ENCODE data around the gene FGF12. TPM values are rescaled to one million over a fixed set of nuclear protein-coding genes. Genes with fewer than 3 reads are reported as not detected.

The FGF12 gene
- total RNA-seq, 4 donors from 2014 or later = 0.32 to 0.55 TPM; not detected in 2

DNA sequence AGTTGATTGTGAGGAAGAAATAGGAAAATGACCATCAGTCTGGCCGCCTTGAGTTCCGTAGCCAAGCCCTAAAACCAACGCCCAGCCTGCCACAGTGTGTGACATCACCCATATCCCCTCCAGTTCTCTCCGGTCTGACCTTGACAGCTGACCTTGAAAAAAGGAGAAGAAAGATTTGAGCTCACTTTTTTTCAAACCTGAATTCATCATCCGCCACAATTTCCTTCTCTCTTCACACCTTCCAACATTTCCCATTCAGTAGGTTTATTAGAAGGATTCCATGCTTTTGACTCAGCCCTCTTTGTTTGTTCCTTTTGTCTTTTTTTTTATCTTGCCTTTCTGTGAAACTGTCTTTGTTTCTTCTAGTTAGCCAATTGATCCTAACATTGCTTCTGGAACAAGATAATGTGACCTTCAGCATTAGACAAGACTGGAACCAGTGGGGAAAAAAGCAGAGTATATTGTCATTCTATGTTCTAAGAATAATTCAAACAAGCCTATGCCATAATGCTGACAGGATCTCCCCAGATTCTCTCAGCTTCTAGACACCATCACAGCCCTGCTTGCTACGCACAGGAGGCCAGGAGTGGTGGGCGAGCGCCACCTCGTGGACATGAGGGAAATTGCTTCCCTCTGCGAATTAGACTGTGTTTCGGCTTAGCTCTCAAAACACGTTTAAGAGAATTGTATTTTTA is 283.1 kb downstream of the FGF12 start:
- intact Hi-C loops (cut with DNase I; ENCODE audit: low total_unique reads) (no loop called here), in situ Hi-C loops (cut with MboI; ENCODE audit: low pct_ligation_motif_present in 1 of 4, low pct_unique_long_range_greater_than_20kb in 1 of 4, low sequenced_read_pairs in 3 of 4) (loop anchor here (25.0 kb wide), 3 partner anchors 257 to 1032 kb away; no protein-coding TSS in a partner anchor)
- Histone ChIP-seq H3K4me3 (no peak overlapping the region), H3K36me3 (no peaks in the 10 kb centered on the region), H3K27ac (no peak overlapping the region), H3K4me1 (no peaks in the 10 kb centered on the region), H3K27me3 (peaks cover 17% of the 10 kb centered on the region), H3K9me3 (no peaks in the 10 kb centered on the region)
- peak; percentile 45 for DNase-seq
- 12 to 22% methylated on average over 5 to 12 of the region's 12 CpGs for WGBS, 2 donors (ENCODE audit: low coverage in 1 of 2)
- TF ChIP-seq, protein P1, sequence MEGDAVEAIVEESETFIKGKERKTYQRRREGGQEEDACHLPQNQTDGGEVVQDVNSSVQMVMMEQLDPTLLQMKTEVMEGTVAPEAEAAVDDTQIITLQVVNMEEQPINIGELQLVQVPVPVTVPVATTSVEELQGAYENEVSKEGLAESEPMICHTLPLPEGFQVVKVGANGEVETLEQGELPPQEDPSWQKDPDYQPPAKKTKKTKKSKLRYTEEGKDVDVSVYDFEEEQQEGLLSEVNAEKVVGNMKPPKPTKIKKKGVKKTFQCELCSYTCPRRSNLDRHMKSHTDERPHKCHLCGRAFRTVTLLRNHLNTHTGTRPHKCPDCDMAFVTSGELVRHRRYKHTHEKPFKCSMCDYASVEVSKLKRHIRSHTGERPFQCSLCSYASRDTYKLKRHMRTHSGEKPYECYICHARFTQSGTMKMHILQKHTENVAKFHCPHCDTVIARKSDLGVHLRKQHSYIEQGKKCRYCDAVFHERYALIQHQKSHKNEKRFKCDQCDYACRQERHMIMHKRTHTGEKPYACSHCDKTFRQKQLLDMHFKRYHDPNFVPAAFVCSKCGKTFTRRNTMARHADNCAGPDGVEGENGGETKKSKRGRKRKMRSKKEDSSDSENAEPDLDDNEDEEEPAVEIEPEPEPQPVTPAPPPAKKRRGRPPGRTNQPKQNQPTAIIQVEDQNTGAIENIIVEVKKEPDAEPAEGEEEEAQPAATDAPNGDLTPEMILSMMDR (IDR thresholded peaks at IDR 0.05) = peak; percentile 76 to 95 (median 95)
- TF ChIP-seq POLR2AphosphoS5 (IDR thresholded peaks at IDR 0.05) = no peak

DNA sequence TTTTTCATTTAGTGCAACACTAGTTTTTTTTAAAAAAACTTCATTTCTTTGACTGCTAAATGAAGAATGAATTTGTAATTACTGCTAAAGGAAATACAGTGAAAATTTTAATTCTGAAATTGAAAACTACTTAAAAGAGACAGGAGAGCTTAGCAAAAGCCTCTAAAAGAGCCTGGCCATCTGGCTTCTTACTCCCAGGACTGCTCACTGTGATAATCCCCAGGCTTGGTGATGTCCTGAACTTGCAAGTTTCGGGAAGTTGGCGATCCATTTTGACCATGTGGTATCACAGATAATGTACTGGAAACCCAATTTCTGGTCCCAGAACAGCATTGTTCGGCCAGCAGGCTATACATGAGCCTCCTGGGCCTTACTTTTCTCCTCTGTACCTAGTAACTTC is 292.1 kb downstream of the FGF12 start:
- no peaks in the 10 kb centered on the region for H3K9me3 ChIP-seq
- no peaks in the 10 kb centered on the region for H3K36me3 ChIP-seq
- intact Hi-C loops (cut with DNase I; ENCODE audit: low total_unique reads) = loop anchor here (5.0 kb wide), 1 partner anchor 1003 kb away; no protein-coding TSS in a partner anchor
- no peak overlapping the region for H3K4me3 ChIP-seq
- WGBS, 2 donors (ENCODE audit: low coverage in 1 of 2) = 58 to 68% methylated on average over 3 of the region's 3 CpGs
- no peaks in the 10 kb centered on the region for H3K4me1 ChIP-seq
- no peak overlapping the region for H3K27ac ChIP-seq
- TF ChIP-seq, protein P1 (IDR thresholded peaks at IDR 0.05) = no peak
- no peak for TF ChIP-seq POLR2A (IDR thresholded peaks at IDR 0.05)
- no peak for TF ChIP-seq EP300 (IDR thresholded peaks at IDR 0.05; ENCODE audit: low read depth)
- TF ChIP-seq POLR2AphosphoS5 (IDR thresholded peaks at IDR 0.05) = no peak
- no peaks in the 10 kb centered on the region for H3K27me3 ChIP-seq
- no peak for DNase-seq
- in situ Hi-C loops (cut with MboI; ENCODE audit: low pct_ligation_motif_present in 1 of 4, low pct_unique_long_range_greater_than_20kb in 1 of 4, low sequenced_read_pairs in 3 of 4) = loop anchor here (25.0 kb wide), 3 partner anchors 248 to 1023 kb away; no protein-coding TSS in a partner anchor

DNA sequence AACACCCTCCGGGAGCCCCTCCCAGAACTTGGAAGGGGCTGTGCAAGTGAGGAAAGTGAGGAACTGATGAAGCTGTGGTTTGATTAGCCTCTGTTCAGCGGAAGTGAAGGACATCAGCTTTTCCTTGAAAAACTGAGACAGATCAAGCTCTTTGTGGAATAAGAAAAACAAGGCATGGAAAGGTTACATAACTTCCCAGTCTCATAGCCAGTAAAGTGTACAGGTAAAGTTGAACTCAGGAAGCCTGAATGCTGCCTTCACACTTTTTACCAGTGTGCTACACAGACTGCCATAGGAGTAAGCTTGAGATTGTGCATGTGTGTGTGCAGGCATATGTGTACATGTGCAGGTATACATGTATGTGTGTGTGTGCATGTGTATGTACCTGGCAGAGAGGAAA is 293.2 kb downstream of the FGF12 start:
- intact Hi-C loops (cut with DNase I; ENCODE audit: low total_unique reads) = no loop called here
- in situ Hi-C loops (cut with MboI; ENCODE audit: low pct_ligation_motif_present in 1 of 4, low pct_unique_long_range_greater_than_20kb in 1 of 4, low sequenced_read_pairs in 3 of 4) = loop anchor here (25.0 kb wide), 3 partner anchors 247 to 1022 kb away; no protein-coding TSS in a partner anchor
- TF ChIP-seq POLR2A (IDR thresholded peaks at IDR 0.05) = no peak
- no peak for TF ChIP-seq POLR2AphosphoS5 (IDR thresholded peaks at IDR 0.05)
- TF ChIP-seq, protein P1 (IDR thresholded peaks at IDR 0.05) = no peak
- no peak for TF ChIP-seq EP300 (IDR thresholded peaks at IDR 0.05; ENCODE audit: low read depth)

DNA sequence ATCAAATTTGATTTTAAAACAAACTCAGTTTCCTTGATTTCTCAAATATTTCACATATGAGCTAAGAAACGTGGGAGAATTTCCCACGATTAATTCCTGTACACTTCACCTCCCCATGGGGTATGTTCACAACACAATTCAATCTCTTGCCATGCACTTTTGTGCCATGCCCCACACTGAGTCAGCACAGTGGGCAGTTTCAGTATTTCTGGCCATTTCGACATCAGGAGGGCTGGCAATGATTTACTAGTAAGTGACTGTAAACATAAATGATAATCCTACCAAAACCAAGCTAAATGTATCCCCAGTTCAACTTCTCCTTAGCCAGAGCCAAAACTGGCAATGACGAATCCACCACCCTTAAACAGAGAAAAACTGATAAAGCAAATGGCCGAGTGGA is 293.6 kb downstream of the FGF12 start:
- Histone ChIP-seq H3K27ac (no peak overlapping the region), H3K9me3 (no peaks in the 10 kb centered on the region), H3K4me1 (no peaks in the 10 kb centered on the region), H3K4me3 (no peak overlapping the region), H3K27me3 (no peaks in the 10 kb centered on the region), H3K36me3 (no peaks in the 10 kb centered on the region)
- no peak for DNase-seq
- WGBS, 2 donors (ENCODE audit: low coverage in 1 of 2) = 42 to 51% methylated on average over 5 of the region's 5 CpGs
- intact Hi-C loops (cut with DNase I; ENCODE audit: low total_unique reads) = no loop called here
- TF ChIP-seq POLR2AphosphoS5 (IDR thresholded peaks at IDR 0.05) = no peak
- no peak for TF ChIP-seq POLR2A (IDR thresholded peaks at IDR 0.05)
- TF ChIP-seq, protein P1 (IDR thresholded peaks at IDR 0.05) = no peak
- TF ChIP-seq EP300 (IDR thresholded peaks at IDR 0.05; ENCODE audit: low read depth) = no peak
- in situ Hi-C loops (cut with MboI; ENCODE audit: low pct_ligation_motif_present in 1 of 4, low pct_unique_long_range_greater_than_20kb in 1 of 4, low sequenced_read_pairs in 3 of 4) = loop anchor here (25.0 kb wide), 3 partner anchors 246 to 1021 kb away; no protein-coding TSS in a partner anchor

More for the DNA sequence above, 293.2 kb downstream of the FGF12 start:
- no peak for DNase-seq
- Histone ChIP-seq H3K4me3 (no peak overlapping the region), H3K36me3 (no peaks in the 10 kb centered on the region), H3K27ac (no peak overlapping the region), H3K27me3 (no peaks in the 10 kb centered on the region), H3K9me3 (no peaks in the 10 kb centered on the region), H3K4me1 (no peaks in the 10 kb centered on the region)
- 60 to 84% methylated on average over 1 to 2 of the region's 2 CpGs for WGBS, 2 donors (ENCODE audit: low coverage in 1 of 2)
